HepG2 (cell line): ENCODE measurements around the gene DIRAS1. TPM values are rescaled to one million over a fixed set of nuclear protein-coding genes. Genes with fewer than 3 reads are reported as not detected.

ENCODE experiments used
- ATAC-seq: fragments of 200-7000 bp; cut with Tn5 transposase; 3 replicates; pipeline ENCODE4 v1.9.1; 2020; ENCODE audit warnings: mild to moderate bottlenecking, moderate library complexity
- BruUV-seq: library from RNA; stranded (reverse); fragments of 400-500 nt; replicated peaks from 2 replicates; lab custom pipeline; 2021; lab: Mats Ljungman, UMichigan
- CTCF ChIA-PET: fragments of 300-600 bp; formaldehyde crosslinking; extraction: SDS; loops from one replicate; lab custom pipeline; 2021; ENCODE audit warnings: low total read pairs, inconsistent platforms, low intra/inter-chr PET ratio; lab: Yijun Ruan, JAX
- POLR2A ChIA-PET: fragments of 350-600 bp; sonication (Branson Sonifier 250); formaldehyde crosslinking; loops from one replicate; lab custom pipeline; 2020; ENCODE audit warnings: antibody characterized with exemption, inconsistent platforms; lab: Yijun Ruan, JAX
- DNase-seq: peaks from one replicate; pipeline ENCODE4 v3.0.0-alpha.2; 2015; ENCODE audit warnings: low spot score
- FAIRE-seq: peaks from 3 replicates; lab custom pipeline; 2011; peaks lifted over from hg19 to GRCh38; lab: Jason Lieb, UNC
- H2AFZ ChIP-seq: one replicate; pipeline ENCODE4 v1.6.1; 2011; ENCODE audit warnings: low read length, inconsistent platforms
- H3K27ac ChIP-seq: fragments of 300-600 bp; 3 replicates; pipeline ENCODE4 v1.8.0; 2011; ENCODE audit warnings: mixed run types, mild to moderate bottlenecking, mixed read lengths, low read length, inconsistent platforms; ENCODE audit not compliant: insufficient read depth; ENCODE audit errors: extremely low read length
- H3K27me3 ChIP-seq, 2 experiments: fragments of 200-600 bp in 1 of 2; 2 replicates in 1 of 2; 3 replicates in 1 of 2; pipeline versions ENCODE4 v1.6.0 to v1.8.0; 2011; ENCODE audit warnings: low read length in 2 of 2, mild to moderate bottlenecking in 2 of 2, moderate library complexity in 2 of 2, inconsistent platforms in 1 of 2; ENCODE audit not compliant: insufficient read depth in 2 of 2, control insufficient read depth in 1 of 2
- H3K36me3 ChIP-seq, 2 experiments: fragments of 200-600 bp in 1 of 2; replicated peaks in 1 of 2; 2 replicates in 1 of 2; 3 replicates in 1 of 2; pipeline versions ENCODE4 v1.5.1 to v1.8.0; 2011; ENCODE audit warnings: low read length in 2 of 2, inconsistent platforms in 1 of 2; ENCODE audit not compliant: insufficient read depth in 2 of 2, control insufficient read depth in 1 of 2
- H3K4me1 ChIP-seq: 2 replicates; pipeline ENCODE4 v1.5.1; 2012; ENCODE audit warnings: low read length, inconsistent platforms; ENCODE audit not compliant: insufficient read depth
- H3K4me2 ChIP-seq: 2 replicates; pipeline ENCODE4 v1.6.0; 2011; ENCODE audit warnings: low read depth, low read length, inconsistent platforms
- H3K4me3 ChIP-seq, 3 experiments: fragments of 200-600 bp in 1 of 3; sonication (generic), shearing (Covaris generic) in 1 of 3; replicated peaks in 1 of 3; 2 replicates each; pipeline ENCODE4 v1.5.1; 2011 to 2016; ENCODE audit warnings: low read length in 3 of 3, inconsistent platforms in 2 of 3, low read depth in 2 of 3, mild to moderate bottlenecking in 2 of 3, control low read depth in 1 of 3, mixed read lengths in 1 of 3; ENCODE audit not compliant: insufficient read depth in 1 of 3
- H3K79me2 ChIP-seq: one replicate; pipeline ENCODE4 v1.6.1; 2011; ENCODE audit warnings: low read length, inconsistent platforms; ENCODE audit not compliant: insufficient read depth
- H3K9ac ChIP-seq: 2 replicates; pipeline ENCODE4 v1.6.0; 2011; ENCODE audit warnings: mild to moderate bottlenecking, low read depth, low read length, inconsistent platforms; ENCODE audit not compliant: insufficient read depth
- H3K9me3 ChIP-seq: 2 replicates; pipeline ENCODE4 v1.5.1; 2012; ENCODE audit warnings: mild to moderate bottlenecking, low read length
- H4K20me1 ChIP-seq: 2 replicates; pipeline ENCODE4 v1.6.0; 2011; ENCODE audit warnings: inconsistent platforms, mild to moderate bottlenecking, low read length, moderate library complexity; ENCODE audit not compliant: insufficient read depth
- CCAR2 ChIP-seq: fragments of 200-400 bp; formaldehyde crosslinking; optimal IDR thresholded peaks from 2 replicates; pipeline ENCODE3; 2018; ENCODE audit warnings: low read depth, mild to moderate bottlenecking, low read length, moderate library complexity
- HCFC1 ChIP-seq: fragments of 150-350 bp; IDR thresholded peaks from 2 replicates; pipeline ENCODE4 v1.6.1; 2014; ENCODE audit warnings: low read depth, low read length
- IKZF1 ChIP-seq: fragments of 450-650 bp; IDR thresholded peaks from 2 replicates; pipeline ENCODE4 v1.7.1; 2016
- MAZ ChIP-seq, 2 experiments: sonication (generic) in 1 of 2; formaldehyde crosslinking in 1 of 2; IDR thresholded peaks; 2 replicates each; pipeline versions ENCODE4 v1.5.0 to v1.6.1; 2012 to 2020; ENCODE audit warnings: low read depth in 2 of 2, mild to moderate bottlenecking in 2 of 2, borderline replicate concordance in 1 of 2, improper control_type of control experiment in 1 of 2, low read length in 1 of 2, missing genetic modification reagents in 1 of 2, moderate library complexity in 1 of 2
- SCMH1 ChIP-seq: sonication (generic); formaldehyde crosslinking; IDR thresholded peaks from 2 replicates; pipeline ENCODE4 v1.9.0; 2021; ENCODE audit warnings: missing genetic modification reagents, mild to moderate bottlenecking, borderline replicate concordance
- ZNF232 ChIP-seq: sonication (generic); formaldehyde crosslinking; IDR thresholded peaks from 2 replicates; pipeline ENCODE4 v1.4.0; 2020; ENCODE audit warnings: missing genetic modification reagents, borderline replicate concordance
- ZSCAN30 ChIP-seq: sonication (generic); formaldehyde crosslinking; IDR thresholded peaks from 2 replicates; pipeline ENCODE4 v1.5.0; 2020; ENCODE audit warnings: mild to moderate bottlenecking, missing genetic modification reagents
- WGBS: methylation state at CpG from one replicate; pipeline ENCODE4 v1.1.6; 2017; ENCODE audit warnings: low lambda C conversion rate; 5-methylcytosine and 5-hydroxymethylcytosine counted together
- in situ Hi-C: cut with HindIII; loops from 2 replicates; pipeline ENCODE4 v1.10.0; 2017; ENCODE audit warnings: low pct_unique_long_range_greater_than_20kb; ENCODE audit not compliant: extremely low pct_ligation_motif_present
- intact Hi-C: fragments of 100-400 bp; cut with micrococcal nuclease; formaldehyde crosslinking; loops from one replicate; pipeline ENCODE4 v1.10.0; 2022; ENCODE audit not compliant: unreplicated experiment
- polyA plus RNA-seq, 8 experiments: library from polyadenylated mRNA; depleted of rRNA in 3 of 8; stranded (reverse) in 7 of 8; unstranded in 1 of 8; fragments of >200 nt; fragmentation: Illumina TruSeq in 4 of 8; extraction: Trizol in 4 of 8; gene quantifications; 2 replicates each; pipeline versions ENCODE4 v1.2.1 to v1.2.3, GENCODE V29; 2011 to 2016; ENCODE audit warnings: low read depth in 4 of 8, missing spikeins in 1 of 8, mixed read lengths in 1 of 8; ENCODE audit not compliant: insufficient read depth in 1 of 8
- total RNA-seq, 5 experiments: library from RNA; depleted of rRNA; stranded (reverse); fragments of >200 nt; fragmentation: Illumina TruSeq; extraction: Trizol; gene quantifications; 2 replicates each; pipeline ENCODE4 v1.2.3, GENCODE V29; 2016; ENCODE audit warnings: low read depth in 1 of 5

Gene DIRAS1
- total and polyA plus RNA-seq, 2 of the 13 experiments (the other 11 are each of a cell fraction or from before 2014, with no cell fraction given), result 0.97 to 1.8 TPM

DNA sequence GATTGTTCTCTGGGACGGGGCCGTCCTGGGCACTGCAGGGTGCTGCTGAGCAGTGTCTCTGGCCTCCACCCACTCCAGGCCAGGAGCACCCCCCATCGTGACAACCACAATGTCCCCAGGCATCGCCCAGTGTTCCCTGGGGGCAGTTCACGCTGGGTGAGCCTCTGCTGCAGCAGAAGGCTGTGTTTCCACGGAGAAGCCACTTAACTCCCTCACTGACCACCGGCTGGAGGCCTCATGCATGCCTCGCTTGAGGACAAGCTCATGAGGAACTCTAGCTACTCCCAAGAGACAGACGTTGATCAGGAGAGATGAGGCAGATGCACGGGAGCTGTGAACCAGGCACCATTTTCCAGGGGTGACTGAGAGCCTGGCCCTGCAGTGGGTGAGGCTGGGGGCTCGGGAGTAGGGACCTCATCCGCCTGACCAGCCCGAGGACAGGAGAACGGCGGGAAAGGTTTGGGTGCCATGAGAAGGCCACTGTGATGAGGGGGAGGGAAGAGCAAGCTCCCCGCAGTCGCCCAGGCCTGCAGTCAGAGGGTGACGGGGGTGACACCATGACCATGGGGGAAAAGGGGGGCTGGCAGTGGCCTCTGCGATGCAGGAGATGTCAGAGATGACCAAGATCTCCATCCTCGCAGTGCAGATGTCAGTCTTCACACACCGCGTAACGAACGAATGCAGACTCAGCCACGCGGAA is 13.6 kb upstream of the DIRAS1 start (continued):
- TF ChIP-seq SCMH1 (CRISPR knock-in tag) (no peak), MAZ (IDR thresholded peaks at IDR 0.05; ENCODE audit: borderline replicate concordance, low read depth, low read length) (no peak), MAZ (CRISPR knock-in tag; IDR thresholded peaks at IDR 0.05; ENCODE audit: low read depth) (no peak), IKZF1 (no peak), ZSCAN30 (no peak), CCAR2 (no peak), HCFC1 (no peak)

DNA sequence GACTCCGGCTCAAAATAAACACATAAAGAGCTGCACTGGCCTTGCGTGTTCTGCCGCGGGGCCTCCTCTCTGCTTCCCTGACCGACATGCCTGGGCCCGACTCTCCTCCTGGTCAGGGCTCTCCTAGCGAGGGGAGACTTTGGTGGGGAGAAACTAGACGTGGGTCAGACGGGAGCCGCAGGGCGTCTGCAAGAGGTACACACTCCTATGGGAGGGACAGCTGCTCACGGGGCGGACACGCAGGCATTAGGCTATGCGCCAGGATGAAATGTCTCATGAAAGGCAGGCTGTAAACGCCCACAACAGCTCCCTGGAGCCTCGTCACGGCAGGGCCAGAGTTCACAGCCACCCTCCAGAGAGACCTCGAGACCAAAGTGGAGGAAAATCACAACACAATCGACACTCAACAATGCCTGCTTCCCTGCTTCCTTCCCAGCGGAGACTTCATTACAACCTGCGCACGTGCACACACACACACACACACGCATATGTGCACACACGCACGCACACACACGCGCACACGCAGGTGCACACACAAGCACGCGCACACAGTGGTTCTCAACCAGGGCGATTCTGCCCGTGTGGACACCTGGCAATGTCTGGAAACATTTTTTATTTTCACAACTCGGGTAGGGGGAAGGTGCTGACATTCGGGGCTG is 12.9 kb upstream of the DIRAS1 start:
- POLR2A ChIA-PET, result no interaction called here
- CTCF ChIA-PET, result no interaction called here
- H3K4me3 ChIP-seq, result no peak overlapping the region
- H3K9me3 ChIP-seq, result no peaks in the 10 kb centered on the region
- peaks cover under 1% of the 10 kb centered on the region for H3K79me2 ChIP-seq
- intact Hi-C loops (no loop called here), in situ Hi-C loops (no loop called here)
- TF ChIP-seq ZNF232 (CRISPR knock-in tag), result no peak
- ATAC-seq (no peak), FAIRE-seq (no peak), DNase-seq (no peak)
- H4K20me1 ChIP-seq, result no peaks in the 10 kb centered on the region
- no peak overlapping the region for H3K4me2 ChIP-seq
- no peak overlapping the region for H2AFZ ChIP-seq
- no peaks in the 10 kb centered on the region; the same call in 1 of the 2 replicates for H3K4me1 ChIP-seq
- BruUV-seq, result no TSS peak
- no peaks in the 10 kb centered on the region; a peak in 1 of 5 replicates for H3K27me3 ChIP-seq
- H3K9ac ChIP-seq, result no peak overlapping the region
- H3K27ac ChIP-seq, result no peak overlapping the region
- 93% methylated on average over 30 of the region's 35 CpGs for WGBS
- peaks cover 5 to 30% of the 10 kb centered on the region in 2 experiments; a peak in 3 of 5 replicates for H3K36me3 ChIP-seq
